ENCODE data around the gene ALKAL2.
A peak's percentile ranks its signal among the peaks of the same experiment; 100 is the strongest.

The ALKAL2 gene

GRCh38 chr2:269356-270030, 18.4 kb downstream of the ALKAL2 start:
- DNase-seq = no peak

GRCh38 chr2:268323-268722, 19.6 kb downstream of the ALKAL2 start:
- DNase-seq = no peak

- peak; percentile 93 for DNase-seq
These were observed 23.1 kb downstream of the ALKAL2 start, which contains the start of gene ACP1 for GRCh38 chr2:264493-265468. Gene ACP1, plus strand, starts transcription at chr2:264947. Its CDS starts 18 bp downstream, at chr2:264965.

GRCh38 chr2:263774-264492, 24.0 kb downstream of the ALKAL2 start, which contains the start of gene SH3YL1:
Gene SH3YL1, minus strand, starts transcription at chr2:264032. Its CDS starts 48 bp downstream, at chr2:263984.
- DNase-seq = peak; percentile 34

- DNase-seq = no peak
These were observed 24.7 kb downstream of the ALKAL2 start for GRCh38 chr2:263022-263738.

GRCh38 chr2:262117-262516, 25.8 kb downstream of the ALKAL2 start:
- DNase-seq = no peak

GRCh38 chr2:260507-261161, 27.3 kb downstream of the ALKAL2 start:
- DNase-seq = no peak

GRCh38 chr2:259789-260331, 28.0 kb downstream of the ALKAL2 start:
- no peak for DNase-seq

- no peak for DNase-seq
These were observed 29.0 kb downstream of the ALKAL2 start for GRCh38 chr2:258933-259332.

- DNase-seq = no peak
These were observed 30.0 kb downstream of the ALKAL2 start for GRCh38 chr2:257842-258241.

- DNase-seq = no peak
These were observed 30.5 kb downstream of the ALKAL2 start for GRCh38 chr2:257429-257828.

GRCh38 chr2:256094-256493, 31.8 kb downstream of the ALKAL2 start:
- no peak for DNase-seq

- no peak for DNase-seq
These were observed 32.7 kb downstream of the ALKAL2 start for GRCh38 chr2:255195-255594.

GRCh38 chr2:254241-254640, 33.6 kb downstream of the ALKAL2 start:
- peak; percentile 92 for DNase-seq

GRCh38 chr2:253202-253638, 34.7 kb downstream of the ALKAL2 start:
- no peak for DNase-seq

- DNase-seq = no peak
These were observed 35.8 kb downstream of the ALKAL2 start for GRCh38 chr2:252001-252602.

- no peak for DNase-seq
These were observed 38.3 kb downstream of the ALKAL2 start for GRCh38 chr2:249538-250042.

GRCh38 chr2:248724-249123, 39.2 kb downstream of the ALKAL2 start:
- no peak for DNase-seq

GRCh38 chr2:246489-247144, 41.3 kb downstream of the ALKAL2 start:
- DNase-seq = no peak

GRCh38 chr2:244547-244946, 43.3 kb downstream of the ALKAL2 start:
- DNase-seq = no peak
